Measurements from ENCODE around the gene QKI.

The QKI gene

DNA sequence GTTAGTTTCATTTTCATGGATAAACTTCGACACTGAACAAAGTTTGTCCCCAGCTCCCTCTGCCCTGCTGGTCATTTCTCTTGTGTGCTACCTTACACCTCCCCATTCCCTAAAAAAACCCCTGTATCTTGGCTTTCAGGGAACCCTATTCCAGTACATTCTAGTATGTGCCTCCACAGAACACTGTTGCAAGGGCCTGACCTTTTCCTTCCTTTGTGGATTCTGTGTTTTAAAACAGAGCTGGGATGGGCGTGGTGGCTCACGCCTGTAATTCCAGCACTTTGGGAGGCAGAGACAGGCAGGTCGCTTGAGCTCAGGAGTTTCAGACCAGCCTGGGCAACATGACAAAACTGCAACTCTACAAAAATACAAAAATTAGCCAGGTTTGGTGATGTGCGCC is 20.6 kb upstream of the QKI start:
- no peak for DNase-seq

DNA sequence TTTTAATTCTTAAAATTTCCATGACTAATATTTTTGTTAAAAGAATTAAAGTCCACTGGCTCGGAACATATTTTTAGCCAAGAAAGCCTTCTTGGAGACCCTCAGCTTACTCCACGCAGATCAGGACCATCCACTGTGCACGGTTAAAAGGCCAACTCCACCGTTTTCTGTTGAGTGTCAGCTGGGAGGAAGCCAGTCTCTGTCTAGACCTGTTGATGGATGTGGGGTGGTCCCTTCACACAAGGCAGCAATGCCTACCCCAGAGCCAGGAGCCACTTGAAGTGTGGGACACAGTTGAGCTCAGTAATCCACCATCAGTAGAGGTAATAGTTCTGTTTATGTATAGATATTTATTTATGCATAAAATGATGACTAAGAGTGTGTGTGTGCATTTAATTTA is 19.9 kb upstream of the QKI start:
- DNase-seq = no peak

DNA sequence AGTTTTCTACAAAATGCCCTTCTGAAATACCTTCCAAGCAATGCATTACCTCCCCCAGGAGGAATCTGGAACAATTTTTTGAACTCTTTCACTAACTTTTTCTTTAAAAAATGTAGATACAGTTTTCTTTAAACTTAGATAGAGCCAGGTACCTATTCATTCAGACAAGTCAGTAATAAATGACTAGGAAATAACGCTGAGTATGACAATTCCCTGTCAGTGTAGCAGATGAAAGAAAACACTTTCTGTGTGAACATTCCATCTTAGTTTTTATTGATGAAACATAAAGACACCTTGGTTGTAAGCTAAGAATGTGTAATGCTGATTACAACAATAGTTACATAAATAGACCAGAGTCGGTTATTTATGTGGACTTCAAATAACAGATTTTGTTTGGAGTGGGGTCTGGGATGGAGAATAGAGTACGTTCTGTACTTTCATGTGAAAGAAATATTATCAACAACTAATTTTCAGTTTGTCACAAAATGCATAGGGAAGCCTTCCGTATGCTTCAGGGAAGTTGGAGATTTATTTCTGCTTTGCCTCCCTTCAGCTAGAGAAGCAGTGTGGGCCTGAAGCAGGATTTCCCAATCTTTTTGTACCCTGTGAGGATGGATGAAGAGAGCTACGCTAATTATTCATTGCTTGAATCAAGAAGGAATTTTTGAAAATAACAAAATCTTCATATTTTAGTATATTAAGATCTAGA is 19.2 kb upstream of the QKI start:
- no peak for DNase-seq

DNA sequence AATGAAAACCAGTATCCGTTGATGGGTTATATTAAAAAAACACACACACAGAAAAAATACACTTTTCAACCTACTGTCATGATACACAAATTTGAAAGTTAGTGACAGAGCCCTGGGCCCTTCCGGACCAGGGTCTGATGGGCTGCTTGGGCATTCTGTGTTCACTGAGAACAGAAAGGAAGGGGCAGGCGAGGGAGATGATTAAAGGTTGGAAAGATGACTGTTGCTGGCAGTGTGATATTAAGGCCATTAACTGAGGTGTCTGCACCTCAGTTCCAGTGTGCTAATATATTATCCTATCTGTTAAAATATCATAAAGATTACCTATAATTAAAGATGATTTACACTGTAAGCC is 18.7 kb upstream of the QKI start:
- no peak for DNase-seq

DNA sequence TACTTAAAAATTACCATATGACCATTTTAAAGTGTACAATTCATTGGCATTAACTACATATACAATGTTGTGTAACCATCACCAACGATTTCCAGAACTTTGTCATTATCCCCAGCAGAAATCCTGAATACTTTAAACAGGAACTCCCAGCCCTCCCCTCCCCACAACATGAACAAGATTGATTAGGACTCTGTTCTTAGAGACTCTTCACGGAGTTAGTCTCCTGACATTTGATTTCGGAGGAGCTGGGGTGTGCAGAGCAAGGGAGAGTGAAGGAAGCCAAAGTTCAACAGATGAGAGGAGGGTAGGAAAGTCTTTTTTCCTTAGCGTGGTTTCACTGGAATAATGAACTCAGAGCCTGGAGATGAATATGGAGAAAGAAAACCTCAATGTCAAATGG is 17.2 kb upstream of the QKI start:
- no peak for DNase-seq

DNA sequence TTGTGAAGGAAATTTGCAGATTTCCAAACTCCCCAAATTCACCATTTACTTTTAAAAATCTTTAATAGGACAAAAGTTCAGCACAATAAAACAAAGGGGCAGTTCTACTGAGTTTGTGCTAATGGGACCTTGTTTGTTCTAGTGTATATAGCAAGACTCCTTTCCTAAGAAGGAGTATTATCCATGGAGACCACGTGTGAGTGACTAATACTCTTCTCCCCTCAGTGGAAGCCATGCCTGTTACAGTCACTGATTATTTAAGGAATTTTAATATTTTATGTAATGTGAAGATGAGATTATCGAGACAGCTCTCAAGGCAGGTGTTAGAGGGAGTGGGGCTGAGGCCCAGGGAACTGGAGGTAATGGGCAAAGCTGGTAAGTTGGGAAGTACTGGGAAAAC is 16.4 kb upstream of the QKI start:
- no peak for DNase-seq

DNA sequence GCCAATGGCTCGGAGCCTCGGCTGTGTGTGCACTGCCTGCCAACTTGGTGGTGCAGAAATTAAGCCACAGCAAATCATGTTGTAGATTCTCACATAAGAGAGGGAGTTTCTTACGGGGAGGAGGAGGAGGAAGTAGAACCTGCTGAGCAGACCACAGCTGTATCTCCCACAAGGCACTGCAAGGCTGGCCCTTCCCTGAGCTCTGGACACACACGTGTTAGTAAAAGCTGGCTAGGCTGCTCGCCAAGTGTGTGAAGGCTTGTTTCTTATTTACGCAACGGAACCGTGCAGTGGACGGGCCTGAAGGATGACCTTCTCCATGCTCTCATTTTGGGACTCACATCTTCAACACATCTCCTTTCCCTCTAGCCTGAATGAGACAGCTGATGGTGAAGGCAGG is 15.7 kb upstream of the QKI start:
- no peak for DNase-seq

DNA sequence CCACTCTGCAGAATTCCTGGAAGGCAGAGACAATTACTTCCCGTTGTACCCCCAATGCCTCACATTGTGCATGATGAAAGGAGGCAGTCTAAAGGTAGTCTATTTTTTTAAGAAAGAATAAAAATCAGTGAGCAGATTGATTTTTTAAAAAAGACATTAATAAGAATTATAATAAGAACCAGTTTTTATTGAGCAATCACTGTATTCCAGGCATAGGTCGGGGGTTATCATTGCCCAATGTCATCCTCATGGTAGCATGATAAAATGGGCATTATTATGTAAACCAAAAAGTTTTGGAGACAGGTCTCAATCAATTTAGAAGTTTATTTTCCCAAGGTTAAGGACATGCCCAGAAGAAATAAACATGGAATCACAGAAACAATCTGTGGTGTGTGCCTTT is 14.0 kb upstream of the QKI start:
- no peak for DNase-seq

DNA sequence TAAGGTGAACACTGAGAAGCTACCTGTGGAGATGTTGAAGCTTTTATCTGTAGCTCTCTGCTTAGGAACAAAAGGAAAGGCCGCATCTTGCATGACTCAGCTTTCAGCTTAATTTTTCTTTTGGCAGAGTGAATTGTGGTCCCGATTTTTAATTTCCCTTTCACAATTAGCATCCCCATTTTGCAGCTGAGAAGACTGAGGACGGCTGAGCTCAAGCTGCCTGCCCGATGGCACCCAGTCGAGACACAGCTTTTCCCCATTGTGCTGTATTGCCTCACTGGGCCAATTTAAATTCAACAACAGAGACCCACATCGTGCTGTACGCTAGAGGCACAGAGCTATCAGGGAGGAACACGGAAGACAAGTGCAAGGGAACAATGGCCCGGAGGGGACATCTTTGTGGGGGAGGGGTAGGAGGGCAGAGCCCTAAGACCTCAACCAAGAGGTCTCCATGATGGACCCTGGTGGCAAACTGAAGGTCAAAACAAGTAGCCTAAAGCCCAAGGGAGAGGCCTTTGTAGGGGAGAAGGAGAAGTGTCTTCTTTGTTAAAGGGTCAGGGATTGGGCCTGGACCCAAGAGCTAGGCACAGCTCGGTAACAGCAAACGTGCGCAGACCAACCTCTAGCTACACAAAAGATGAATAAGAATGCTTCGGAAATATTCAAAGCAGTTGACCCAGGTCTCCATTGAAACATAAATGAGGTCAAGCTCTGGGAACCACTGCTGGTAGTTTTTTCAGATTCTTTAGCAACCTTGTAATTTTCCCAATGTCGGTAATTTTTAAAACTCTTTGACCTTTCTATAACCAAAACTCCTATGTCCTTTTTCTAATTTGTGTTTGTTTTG is 13.3 kb upstream of the QKI start:
- no peak for DNase-seq

DNA sequence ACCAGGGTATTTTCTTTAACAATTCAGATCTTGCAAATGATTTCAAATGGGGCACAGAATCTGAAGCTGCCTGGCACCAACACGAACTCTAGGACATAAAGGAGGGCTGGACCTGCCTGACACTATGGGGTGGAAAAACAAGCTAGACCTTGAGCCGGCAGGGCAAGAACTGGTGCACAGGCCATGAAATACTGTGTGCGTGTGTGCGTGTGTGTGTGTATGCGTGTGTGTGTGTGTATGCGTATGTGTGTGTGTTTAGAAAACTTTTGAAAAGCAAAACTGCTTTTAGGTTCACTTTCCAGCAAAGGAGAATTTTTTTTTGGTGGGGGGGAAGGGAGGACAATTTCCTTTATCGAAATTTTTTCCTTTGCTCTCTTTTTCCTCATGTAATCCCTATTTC is 11.9 kb upstream of the QKI start:
- DNase-seq = no peak

DNA sequence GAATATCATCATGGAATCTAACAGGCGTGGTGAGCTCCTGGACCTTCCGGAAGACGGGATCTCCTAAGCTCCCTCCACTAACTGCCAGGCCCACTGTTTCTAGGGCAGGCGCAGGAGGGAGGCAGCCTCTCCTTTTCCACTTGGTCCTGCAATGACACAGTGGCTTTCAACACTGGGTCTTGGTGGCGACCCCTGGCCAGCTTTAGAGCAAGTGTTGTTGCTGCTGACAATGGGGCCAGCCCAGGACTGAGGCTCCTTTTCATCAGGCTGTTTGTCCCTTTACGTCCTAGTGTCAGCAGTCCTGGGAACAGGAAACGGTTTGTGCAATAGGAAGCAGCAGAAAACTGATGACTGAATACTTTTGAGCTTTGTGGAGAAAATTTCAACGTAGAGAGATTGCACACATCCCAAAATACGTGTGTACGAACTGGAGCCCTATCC is 9.7 kb upstream of the QKI start:
- no peak for DNase-seq

DNA sequence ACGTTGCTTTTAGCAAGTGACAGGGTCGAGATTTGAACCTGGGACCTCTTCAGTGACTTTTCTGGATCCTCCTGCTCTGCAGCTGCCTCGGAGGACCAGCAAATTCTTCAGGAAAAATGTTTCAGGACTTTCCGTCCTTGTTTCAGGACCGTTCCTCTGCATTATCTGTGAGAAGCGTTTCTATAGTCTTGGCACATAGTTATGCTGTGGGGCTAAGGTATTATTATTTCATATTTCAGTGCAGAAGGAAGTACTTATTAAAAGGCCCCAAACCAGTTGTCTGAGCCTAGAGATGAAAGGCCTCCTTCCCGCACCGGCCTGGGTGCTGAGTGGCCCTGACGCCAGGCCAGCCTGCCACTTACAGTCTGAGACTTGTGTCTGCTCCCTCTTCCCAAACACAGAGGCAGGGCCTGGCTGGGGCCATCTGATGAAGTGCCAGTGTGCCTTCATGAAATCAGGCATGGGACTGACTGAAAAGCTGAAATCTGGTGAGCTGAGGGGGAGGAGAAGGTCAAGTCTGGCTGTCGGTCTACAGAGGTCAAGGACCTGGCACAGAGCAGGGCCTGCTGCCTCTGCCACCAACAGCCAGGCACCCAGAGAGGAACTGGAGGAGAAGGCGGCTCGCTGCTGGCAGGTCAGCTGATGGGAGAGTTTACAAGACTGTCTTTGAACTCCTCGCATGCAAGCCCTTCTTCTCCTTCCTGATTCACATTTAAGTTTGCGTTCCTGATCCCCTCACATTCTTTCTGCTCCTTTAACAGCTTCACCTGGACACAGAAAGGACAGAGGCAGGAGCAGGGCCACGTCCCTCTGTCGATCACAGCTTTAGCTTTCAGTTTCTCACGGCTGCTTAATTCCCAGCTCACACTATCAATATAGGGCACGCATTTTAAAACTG is 8.9 kb upstream of the QKI start:
- no peak for DNase-seq

DNA sequence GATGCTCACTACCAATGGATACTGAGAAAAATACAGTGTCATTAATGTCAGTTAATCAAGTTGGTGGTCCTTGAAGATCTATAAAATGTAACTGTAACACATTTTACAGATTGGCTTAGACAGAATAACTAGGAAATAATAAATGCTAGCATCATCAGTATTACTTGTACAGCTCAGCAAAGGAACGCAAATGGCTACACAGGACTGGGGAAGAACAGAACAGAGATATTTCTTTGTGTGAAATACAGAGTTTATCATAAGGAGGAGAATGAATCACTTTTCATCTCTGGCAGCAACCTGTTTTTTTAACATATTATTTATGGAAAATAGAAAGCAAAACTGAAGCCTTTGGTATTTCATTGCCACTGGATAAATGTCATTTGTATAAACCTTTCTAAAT is 8.2 kb upstream of the QKI start:
- no peak for DNase-seq

DNA sequence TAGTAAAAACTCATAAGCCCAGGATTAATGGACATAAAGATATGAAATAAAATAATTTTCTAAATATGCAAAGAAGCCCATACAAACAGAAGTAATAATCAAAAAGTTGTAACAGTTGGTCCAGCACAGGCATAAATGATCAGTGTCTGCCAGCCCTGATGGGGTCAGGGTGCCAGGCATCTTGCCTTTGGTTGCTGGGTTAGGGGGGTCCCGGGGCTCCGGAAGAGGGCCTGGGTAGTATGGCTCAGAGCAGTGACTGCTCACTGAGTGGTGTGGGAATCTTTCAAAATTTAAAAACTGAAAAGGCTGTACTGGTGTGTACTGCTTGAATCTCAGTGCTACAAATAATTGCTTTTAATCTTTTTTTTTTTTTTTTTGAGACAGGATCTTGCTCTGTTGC is 7.7 kb upstream of the QKI start:
- DNase-seq = no peak

DNA sequence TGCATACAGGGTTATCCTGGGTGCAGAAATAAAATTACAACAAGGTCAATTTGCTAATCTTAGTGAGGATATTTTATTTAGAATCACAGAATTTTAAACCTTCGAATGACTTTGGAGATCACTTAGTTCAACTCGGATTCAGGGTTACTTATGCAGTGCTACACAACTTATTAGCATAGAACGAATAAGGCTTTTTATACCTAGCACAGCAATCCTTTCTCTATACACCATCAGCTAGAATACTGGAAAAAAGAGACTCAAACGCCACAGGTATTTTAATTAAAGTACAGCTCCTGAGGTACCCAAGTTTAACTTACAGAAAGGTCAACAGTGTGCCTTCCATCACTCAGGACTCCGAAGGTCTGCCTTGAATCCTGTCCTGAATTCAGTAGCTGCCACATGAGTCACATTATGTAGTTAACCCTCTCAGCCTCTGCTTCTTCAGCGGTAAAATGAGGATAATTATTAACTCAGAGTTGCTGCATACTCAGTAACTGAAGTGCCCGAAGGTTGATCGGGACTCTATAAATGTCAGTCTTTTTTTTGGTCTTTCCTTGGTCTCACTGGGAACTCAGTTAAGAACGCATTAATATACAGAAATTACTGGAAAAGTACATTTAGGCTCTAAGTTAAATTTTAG is 6.0 kb upstream of the QKI start:
- no peak for DNase-seq

DNA sequence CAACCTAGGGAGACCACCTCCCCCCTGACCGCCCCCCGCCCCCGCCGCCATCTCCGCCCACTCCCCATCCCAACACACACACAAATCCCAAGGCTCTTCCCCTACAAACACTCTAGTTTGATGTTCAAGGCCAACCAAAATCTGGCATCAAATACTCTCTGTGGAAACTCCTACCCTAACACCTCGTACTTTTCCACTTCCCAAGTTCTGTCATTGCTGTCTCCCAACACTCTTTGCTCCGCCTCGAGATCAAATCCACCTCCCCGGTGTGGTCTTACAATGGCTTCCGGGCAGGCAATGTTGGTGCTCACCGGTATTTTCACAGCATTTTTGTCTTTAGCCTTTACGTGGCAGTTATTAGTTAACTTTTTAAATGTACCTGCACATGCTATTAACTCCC is 4.8 kb upstream of the QKI start:
- no peak for DNase-seq

DNA sequence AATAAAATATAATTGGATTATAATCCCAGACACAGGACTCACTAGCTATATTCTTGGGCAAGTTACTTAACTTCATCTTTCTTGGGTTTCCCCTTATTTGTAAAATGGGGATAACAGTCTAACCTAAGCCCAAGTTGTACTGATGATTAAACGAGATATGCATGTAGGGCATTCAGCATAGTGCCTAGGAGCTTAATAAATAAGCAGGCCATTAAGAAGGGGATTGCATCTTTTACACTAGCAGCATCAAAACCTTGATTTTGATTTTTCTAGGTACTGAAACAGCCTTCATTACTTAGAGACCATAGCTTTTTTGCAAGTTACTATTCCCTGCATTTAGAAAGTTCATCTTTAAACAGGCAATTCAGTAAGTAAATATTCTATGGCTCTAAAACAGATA is 2.2 kb upstream of the QKI start:
- no peak for DNase-seq

DNA sequence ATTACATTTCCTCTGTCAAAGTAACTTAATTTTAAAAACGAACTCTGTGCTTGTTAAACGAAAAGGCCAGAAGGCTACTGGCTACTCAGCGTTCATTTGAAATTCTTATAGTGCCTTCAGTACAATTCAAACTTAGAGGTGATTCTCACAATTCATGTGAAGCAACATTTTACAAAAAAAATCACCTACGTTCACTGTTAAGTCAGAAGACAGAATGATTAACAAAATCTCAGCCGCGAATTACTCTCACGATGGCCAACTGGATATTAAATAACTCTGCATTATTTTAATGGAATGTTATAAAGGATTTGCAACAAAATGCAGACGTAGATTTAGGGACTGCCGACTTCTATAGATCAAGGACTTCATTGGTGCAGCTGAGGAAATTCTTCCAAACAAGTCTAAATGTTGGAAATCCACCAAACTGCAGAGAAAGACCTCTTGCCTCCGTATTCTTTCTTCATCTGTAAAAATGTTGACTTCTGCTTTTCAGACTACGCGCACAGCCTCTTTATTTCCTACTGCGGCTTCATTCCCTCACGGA is 1.6 kb upstream of the QKI start:
- DNase-seq = no peak

DNA sequence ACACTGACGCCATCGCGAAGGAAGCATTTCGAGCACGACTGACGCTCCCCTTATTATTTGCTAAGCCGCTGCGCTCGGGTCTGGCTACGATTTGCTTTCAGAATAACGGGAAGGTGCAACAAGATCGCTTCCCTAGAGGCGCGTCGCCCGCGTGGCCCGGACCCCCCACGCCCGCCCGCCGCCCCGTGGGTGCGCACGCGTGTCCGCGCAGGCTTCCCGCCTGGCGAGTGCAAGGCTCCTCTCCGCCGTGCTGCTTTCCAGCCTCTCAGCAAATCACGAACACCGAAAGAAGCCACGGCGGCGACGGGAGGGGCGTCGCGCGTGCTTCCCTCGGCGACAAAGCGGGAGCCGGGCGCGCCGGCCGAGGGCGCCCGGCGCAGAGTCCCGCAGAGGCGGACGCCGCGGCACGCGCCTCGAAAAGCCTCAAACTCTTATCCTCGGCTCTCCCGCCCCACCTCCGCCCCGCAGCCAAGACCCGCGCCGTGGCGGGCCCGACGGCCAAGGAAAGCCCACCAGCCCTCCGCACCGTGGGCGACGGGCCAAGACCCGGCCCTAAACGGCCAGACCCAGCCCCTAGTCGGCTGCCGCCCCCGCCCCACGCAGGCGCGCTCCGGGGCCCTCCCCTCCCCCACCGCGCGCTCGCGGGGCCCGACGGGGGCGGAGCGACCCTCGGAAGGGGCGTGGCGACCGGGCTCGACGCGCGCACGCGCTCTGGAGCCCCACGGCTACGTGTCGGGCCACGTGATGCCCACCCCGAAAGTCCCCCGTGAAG is 987 bp upstream of the QKI start:
- DNase-seq = peak; percentile 59 to 60

DNA sequence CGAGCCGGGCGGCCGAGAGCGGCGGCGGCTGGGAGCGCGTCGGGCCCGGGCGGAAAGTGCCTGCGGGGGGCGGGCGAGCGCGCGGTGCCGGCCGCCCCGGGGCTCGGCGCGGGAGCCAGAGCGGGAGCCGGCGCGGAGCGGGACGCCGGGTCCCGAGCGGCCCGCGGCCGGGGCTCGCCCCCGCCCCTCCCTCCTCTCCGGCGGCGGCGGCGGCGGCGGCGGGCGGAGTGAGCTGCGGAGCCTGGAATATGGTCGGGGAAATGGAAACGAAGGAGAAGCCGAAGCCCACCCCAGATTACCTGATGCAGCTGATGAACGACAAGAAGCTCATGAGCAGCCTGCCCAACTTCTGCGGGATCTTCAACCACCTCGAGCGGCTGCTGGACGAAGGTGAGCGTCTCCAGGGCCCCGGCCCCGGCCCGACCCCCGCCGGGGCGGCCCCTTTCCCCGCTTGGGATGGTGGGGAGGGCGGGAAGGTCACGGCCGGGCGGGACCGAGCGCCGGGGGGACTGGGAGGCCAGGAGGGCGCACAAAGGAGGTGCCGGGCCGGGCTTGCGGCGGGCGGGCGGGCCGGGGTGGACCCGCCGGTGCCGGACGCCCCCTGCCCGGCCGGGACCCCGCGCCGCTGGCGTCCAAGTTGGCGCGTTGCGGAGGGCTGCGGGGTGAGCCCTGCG is 565 bp downstream of the QKI start:
- no peak for DNase-seq

All from SW 1271 (cell line).